H1 (cell line): Measurements from ENCODE around the gene CSF3. TPM values are rescaled to one million over a fixed set of nuclear protein-coding genes. Genes with fewer than 3 reads are reported as not detected.

Experiments used
- ASH2L ChIP-seq: fragments of 200-600, 300-600 bp; sonication (generic); IDR thresholded peaks from one replicate; pipeline ENCODE4 v1.7.1; 2017; ENCODE audit warnings: low read length
- NANOG ChIP-seq: IDR thresholded peaks from 2 replicates; pipeline ENCODE4 v1.6.1; 2011; ENCODE audit warnings: low read length, low read depth, mild to moderate bottlenecking, inconsistent platforms; ENCODE audit not compliant: insufficient read depth, poor library complexity, severe bottlenecking
- POLR2A ChIP-seq, 2 experiments: IDR thresholded peaks; 1 replicate in 1 of 2; 2 replicates in 1 of 2; pipeline ENCODE4 v1.6.1; 2011; ENCODE audit warnings: low read depth in 2 of 2, low read length in 2 of 2, mild to moderate bottlenecking in 2 of 2; ENCODE audit errors: control extremely low read depth in 1 of 2
- TAF1 ChIP-seq: IDR thresholded peaks from 2 replicates; pipeline ENCODE4 v1.6.1; 2011; ENCODE audit warnings: mild to moderate bottlenecking, low read depth, low read length
- polyA plus RNA-seq, 7 experiments: library from polyadenylated mRNA; depleted of rRNA in 3 of 7; stranded (reverse) in 5 of 7; unstranded in 2 of 7; fragments of >200 nt in 5 of 7; fragments of 200-250 nt in 2 of 7; gene quantifications; 1 replicate in 5 of 7; 2 replicates in 1 of 7; 4 replicates in 1 of 7; pipeline versions ENCODE4 v1.2.1 to v1.2.3, GENCODE V29; 2011 to 2013; ENCODE audit warnings: missing spikeins in 2 of 7, mixed read lengths in 2 of 7
- total RNA-seq: library from RNA; stranded (reverse); fragmentation: NEBNext Ultra II Directional; extraction: Animal tissue kit (Norgen Biotek cat#: 25700); gene quantifications from 2 replicates; pipeline ENCODE4 v1.2.1, GENCODE V29; 2021

CSF3 gene
- total and polyA plus RNA-seq, 2 of the 8 experiments (the other 6 are each of a cell fraction or from before 2014, with no cell fraction given), result 0.03 TPM; not detected in 1

GRCh38 chr17:40061609-40062038 lies 46.4 kb downstream of the CSF3 start (continued):
- no peak for TF ChIP-seq TAF1
- no peak for TF ChIP-seq ASH2L
- TF ChIP-seq POLR2A (IDR thresholded peaks at IDR 0.05; ENCODE audit: control extremely low read depth in 1 of 2, low read depth in 2 of 2, low read length in 2 of 2), result no peak
- no peak for TF ChIP-seq NANOG
